Measurements from ENCODE around the gene WASHC2A. TPM values are rescaled to one million over a fixed set of nuclear protein-coding genes. Genes with fewer than 3 reads are reported as not detected.
"Not testable (repeated sequence)": the region's sequence is repeated elsewhere in the genome, so short reads cannot be mapped to it uniquely, and the experiment has no call there.

WASHC2A gene
- total RNA-seq, 1 donor from 2014 or later = 13.5 TPM

DNA sequence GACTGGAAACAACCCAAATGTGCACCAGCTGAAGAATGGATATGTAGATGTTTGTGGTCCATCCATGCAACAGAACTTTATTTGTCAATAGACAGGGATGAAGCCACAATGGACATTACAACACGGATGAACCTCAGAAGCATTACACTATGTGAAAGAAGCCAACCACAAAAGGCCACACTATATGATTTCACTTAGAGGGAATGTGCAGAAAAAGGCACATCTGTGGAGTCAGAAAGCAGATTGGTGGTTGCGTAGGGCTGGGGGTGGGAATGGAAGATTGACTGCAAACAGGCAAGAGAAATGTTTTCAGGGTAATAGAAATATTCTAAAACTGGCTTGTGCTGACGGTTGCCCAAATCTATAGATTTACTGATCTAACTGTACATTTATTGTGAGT is 34.3 kb upstream of the WASHC2A start:
- Histone ChIP-seq H3K9me3 (no peaks in the 10 kb centered on the region), H3K36me3 (no peaks in the 10 kb centered on the region), H3K27ac (no peak overlapping the region), H3K27me3 (no peaks in the 10 kb centered on the region), H3K4me1 (no peaks in the 10 kb centered on the region), H3K4me3 (no peak overlapping the region)
- no peak for DNase-seq (ENCODE audit: low spot score in 2 of 2)
- intact Hi-C loops (cut with DNase I) = no loop called here
- no peak for TF ChIP-seq CTCF (IDR thresholded peaks at IDR 0.05)

- H3K9me3 ChIP-seq; H3K4me1 ChIP-seq; H3K4me3 ChIP-seq; DNase-seq (ENCODE audit: low spot score in 2 of 2); H3K36me3 ChIP-seq; H3K27ac ChIP-seq; intact Hi-C loops (cut with DNase I); H3K27me3 ChIP-seq: not testable (repeated sequence)
These were observed 32.4 kb upstream of the WASHC2A start for GRCh38 chr10:50035337-50035736.

DNA sequence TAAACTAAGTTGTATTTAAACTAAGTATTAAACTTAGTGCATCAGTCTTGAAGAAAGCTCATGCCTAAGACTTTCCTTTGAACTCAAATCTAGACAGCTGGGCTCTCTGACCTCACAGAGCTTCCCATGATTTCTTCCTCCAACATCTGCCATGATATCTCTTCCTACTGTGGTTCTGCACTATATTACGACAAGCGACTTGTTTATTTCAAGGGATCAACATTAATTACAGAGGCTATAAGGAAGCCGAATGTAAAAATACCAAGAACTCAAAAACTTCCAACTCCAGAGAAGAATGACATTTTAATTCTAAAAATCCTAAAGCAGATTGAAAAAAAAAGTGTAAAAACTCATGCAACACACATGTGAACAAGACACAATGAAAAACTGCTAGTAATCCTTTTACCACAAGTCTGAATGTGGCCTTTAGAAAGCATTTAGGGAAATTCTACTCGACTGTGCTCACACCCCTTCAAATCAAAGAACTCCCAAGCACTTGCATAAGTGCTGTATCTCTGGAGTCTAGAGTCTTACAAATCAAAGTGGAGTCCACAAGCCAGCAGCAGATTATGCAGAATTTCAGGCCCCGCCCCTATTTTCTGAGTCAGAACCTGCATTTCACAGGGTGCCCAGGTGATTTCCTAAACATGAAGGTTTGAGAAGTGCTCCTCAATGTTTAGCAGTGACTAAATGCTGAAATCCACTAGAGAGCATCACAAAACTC is 22.7 kb upstream of the WASHC2A start:
- no peaks in the 10 kb centered on the region for H3K4me1 ChIP-seq
- H3K9me3 ChIP-seq = no peaks in the 10 kb centered on the region
- no peaks in the 10 kb centered on the region for H3K27me3 ChIP-seq
- TF ChIP-seq CTCF (IDR thresholded peaks at IDR 0.05) = no peak
- H3K4me3 ChIP-seq = no peak overlapping the region
- H3K27ac ChIP-seq = no peak overlapping the region
- intact Hi-C loops (cut with DNase I) = no loop called here
- H3K36me3 ChIP-seq = no peaks in the 10 kb centered on the region
- DNase-seq (ENCODE audit: low spot score in 2 of 2) = no peak

DNA sequence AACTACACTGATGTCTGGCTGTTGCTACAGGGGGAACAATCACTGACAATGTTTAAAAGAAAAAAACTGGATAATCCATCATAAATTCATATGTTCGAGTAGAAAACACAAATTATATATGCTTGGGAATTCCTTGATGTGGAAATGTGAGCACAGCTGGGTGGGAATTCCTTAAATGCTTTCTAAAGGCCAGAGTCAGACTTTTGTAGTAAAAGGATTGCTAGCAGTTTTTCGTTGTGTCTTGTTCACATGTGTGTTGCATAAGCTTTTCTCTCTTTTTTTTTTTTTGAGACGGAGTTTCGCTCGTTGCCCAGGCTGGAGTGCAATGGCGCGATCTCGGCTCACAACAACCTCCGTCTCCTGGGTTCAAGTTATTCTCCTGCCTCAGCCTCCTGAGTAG is 21.3 kb upstream of the WASHC2A start:
- H3K9me3 ChIP-seq; H3K4me3 ChIP-seq; H3K27me3 ChIP-seq; intact Hi-C loops (cut with DNase I); H3K4me1 ChIP-seq; H3K27ac ChIP-seq; H3K36me3 ChIP-seq; DNase-seq (ENCODE audit: low spot score in 2 of 2): not testable (repeated sequence)

GRCh38 chr10:50047594-50047993 is 20.2 kb upstream of the WASHC2A start:
- H3K27me3 ChIP-seq; H3K4me1 ChIP-seq; intact Hi-C loops (cut with DNase I); H3K36me3 ChIP-seq; H3K4me3 ChIP-seq; DNase-seq (ENCODE audit: low spot score in 2 of 2); H3K9me3 ChIP-seq; H3K27ac ChIP-seq: not testable (repeated sequence)

GRCh38 chr10:50051995-50052660 is 15.6 kb upstream of the WASHC2A start:
- H3K27ac ChIP-seq; DNase-seq (ENCODE audit: low spot score in 2 of 2); H3K27me3 ChIP-seq; H3K36me3 ChIP-seq; H3K4me3 ChIP-seq; H3K4me1 ChIP-seq; intact Hi-C loops (cut with DNase I); H3K9me3 ChIP-seq: not testable (repeated sequence)

DNA sequence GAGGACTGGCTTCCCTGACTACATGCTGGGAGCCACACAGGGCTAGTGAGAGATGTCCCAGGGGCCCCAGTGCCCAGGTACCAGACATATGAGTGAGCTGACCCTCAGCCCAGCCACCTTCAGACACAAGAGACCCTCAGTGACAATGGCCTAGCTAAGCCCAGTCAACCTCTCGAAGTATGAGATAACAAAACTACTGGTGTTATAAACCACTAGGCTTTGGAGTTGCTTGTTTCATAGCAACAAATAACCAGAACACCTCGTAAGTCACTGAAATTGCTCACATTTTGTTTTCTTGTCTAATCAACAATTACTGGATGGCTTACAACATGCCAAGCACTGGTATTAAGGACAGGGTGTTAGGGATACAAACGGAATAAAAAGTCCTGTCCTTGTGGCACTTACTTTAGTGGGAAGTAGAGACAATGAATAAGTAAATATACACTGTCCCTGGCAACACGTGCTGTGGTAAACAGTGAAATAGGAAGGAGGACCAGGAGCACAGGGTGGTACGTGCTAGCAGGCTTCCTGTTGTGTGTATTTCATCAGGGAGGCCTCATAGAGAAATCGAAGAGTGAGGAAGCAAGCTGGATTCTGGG is 14.9 kb upstream of the WASHC2A start:
- H3K4me3 ChIP-seq; H3K36me3 ChIP-seq; DNase-seq (ENCODE audit: low spot score in 2 of 2); H3K9me3 ChIP-seq; intact Hi-C loops (cut with DNase I); H3K27me3 ChIP-seq; H3K27ac ChIP-seq; H3K4me1 ChIP-seq: not testable (repeated sequence)

DNA sequence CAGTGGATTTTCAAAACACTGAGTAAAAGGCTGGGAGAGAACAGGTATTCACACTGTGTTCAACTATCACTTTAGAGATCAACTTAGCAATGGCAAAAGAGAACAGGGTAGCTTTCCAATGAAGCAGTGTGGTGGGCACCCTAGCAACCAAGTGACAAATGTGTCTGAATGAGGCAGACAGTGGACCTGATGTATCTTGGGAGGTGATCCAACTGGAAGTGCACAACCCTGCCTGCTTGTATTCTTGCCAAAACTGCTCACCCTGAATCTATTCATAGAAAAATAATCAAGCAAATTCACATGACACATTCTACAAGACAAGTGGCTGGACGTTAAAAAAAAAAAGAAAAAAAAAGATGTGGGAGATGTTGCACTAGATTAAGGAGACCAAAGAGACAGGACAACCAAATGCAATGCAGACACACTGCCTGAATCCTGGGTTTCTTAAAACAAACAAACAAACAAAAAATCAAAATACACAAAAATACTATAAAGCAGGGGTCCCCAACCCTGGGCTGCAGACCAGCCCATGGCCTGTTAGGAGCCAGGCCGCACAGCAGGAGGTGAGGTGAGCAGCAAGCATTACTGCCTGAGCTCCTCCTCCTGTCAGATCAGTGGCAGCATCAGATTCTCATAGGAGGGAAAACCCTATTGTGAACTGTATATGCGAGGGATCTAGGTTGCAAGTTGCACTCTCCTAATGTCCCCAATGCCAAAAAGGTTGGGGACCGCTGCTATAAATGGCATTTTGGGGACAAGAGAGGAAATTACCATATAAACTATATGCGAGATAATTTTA is 12.1 kb upstream of the WASHC2A start:
- H3K27ac ChIP-seq; DNase-seq (ENCODE audit: low spot score in 2 of 2); H3K36me3 ChIP-seq; H3K9me3 ChIP-seq; H3K27me3 ChIP-seq; intact Hi-C loops (cut with DNase I); H3K4me3 ChIP-seq; H3K4me1 ChIP-seq: not testable (repeated sequence)

- H3K4me3 ChIP-seq; DNase-seq (ENCODE audit: low spot score in 2 of 2); H3K9me3 ChIP-seq; intact Hi-C loops (cut with DNase I); H3K36me3 ChIP-seq; H3K27me3 ChIP-seq; H3K4me1 ChIP-seq; H3K27ac ChIP-seq: not testable (repeated sequence)
These were observed 11.1 kb upstream of the WASHC2A start for GRCh38 chr10:50056654-50057053.

DNA sequence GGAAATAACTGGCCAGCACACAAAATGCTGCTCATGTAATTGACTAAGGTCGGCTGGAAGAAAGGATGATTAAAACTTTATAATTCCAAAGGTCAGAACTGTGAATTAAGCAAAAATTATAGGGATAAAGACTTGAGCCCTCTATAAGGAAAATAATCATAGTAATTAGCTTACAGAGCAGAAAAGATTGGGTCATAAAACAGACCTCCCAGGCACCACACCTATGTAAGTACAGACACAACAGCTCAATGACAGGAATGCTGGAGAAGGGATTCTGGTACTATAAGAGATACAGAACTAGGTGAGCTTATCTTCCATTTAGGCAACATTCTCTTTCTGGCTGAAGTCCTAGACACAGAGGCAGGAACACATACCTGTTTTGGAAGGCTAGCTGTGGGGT is 9.0 kb upstream of the WASHC2A start:
- H3K27ac ChIP-seq; intact Hi-C loops (cut with DNase I); H3K9me3 ChIP-seq; H3K4me3 ChIP-seq; H3K4me1 ChIP-seq; H3K36me3 ChIP-seq; DNase-seq (ENCODE audit: low spot score in 2 of 2); H3K27me3 ChIP-seq: not testable (repeated sequence)

DNA sequence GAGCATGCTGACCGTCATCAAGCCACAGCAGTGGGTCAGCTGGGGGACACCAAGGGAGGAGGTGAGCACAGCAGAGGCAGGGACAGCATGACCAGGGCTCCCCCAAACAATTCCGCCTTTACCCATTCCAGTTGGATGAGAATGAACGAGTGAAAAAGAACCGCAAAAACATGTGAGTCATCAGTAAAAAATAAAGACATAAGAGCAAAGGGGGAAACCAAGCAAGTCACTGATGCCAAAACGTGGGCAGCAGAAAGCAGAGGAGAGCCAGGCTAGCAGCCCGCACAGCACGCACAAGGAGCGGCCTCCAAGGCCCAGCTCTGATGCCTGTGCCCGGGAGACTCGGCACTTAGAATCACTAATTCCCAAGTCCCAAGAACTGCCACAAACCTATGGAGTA is 7.8 kb upstream of the WASHC2A start:
- H3K27ac ChIP-seq; H3K36me3 ChIP-seq; H3K27me3 ChIP-seq; H3K4me1 ChIP-seq; H3K4me3 ChIP-seq; H3K9me3 ChIP-seq; DNase-seq (ENCODE audit: low spot score in 2 of 2): not testable (repeated sequence)
- intact Hi-C loops (cut with DNase I) = loop anchor here (10.0 kb wide), 1 partner anchor 465 kb away; no protein-coding TSS in a partner anchor

Measured in ascending aorta (tissue), 2 donors.